ENCODE data around the gene SASH3. TPM values are rescaled to one million over a fixed set of nuclear protein-coding genes. Genes with fewer than 3 reads are reported as not detected.

The SASH3 gene
- total RNA-seq, 1 donor from 2014 or later = not detected

DNA sequence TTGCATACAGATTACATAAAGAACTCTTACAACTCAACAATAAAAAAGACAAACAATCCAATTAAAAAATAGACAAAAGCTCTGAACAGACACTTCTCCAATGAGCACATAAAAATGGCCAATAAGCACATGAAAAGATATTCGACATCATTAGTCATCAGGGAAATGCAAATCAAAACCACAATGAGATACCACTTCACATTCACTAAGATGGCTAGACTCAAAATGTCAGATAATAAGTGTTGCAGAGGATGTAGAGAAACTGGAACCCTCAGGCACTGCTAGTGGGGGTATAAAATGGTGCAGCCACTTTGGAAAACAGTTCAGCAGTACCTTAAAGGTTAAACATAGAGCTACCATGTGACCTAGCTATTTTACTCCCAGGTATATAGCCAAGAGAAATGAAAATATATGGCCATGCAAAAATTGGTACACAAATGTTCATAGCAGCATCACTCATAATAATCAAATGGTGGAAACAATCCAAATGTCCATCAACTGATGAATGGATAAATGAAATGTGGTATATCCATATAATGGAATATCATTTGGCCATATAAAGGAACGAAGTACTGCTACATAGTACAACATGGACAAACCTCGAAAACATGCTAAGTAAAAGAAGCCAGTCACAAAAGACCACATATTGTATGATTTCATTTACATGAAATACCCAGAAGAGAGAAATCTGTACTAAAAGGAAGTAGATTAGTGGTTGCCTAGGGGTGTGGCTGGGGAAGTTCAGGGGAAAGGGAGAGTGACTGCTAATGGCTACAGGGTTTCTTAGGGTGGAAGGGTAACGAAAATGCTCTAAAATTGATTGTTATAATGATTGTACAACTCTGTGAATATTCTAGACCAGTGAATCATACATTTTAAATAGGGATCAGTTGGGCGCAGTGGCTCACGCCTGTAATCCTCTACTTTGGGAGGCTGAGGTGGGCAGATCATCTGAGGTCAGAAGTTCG lies 29.4 kb downstream of the SASH3 start:
- Histone ChIP-seq H3K36me3 (ENCODE audit: control insufficient read depth, insufficient read depth, low read length) (peaks cover 1% of the 10 kb centered on the region), H3K4me3 (ENCODE audit: low read depth, low read length) (no peak overlapping the region), H3K27me3 (ENCODE audit: control insufficient read depth, insufficient read depth, low read length) (no peaks in the 10 kb centered on the region)
- peak; percentile 5 for DNase-seq (ENCODE audit: low read depth)
- TF ChIP-seq, protein P1, sequence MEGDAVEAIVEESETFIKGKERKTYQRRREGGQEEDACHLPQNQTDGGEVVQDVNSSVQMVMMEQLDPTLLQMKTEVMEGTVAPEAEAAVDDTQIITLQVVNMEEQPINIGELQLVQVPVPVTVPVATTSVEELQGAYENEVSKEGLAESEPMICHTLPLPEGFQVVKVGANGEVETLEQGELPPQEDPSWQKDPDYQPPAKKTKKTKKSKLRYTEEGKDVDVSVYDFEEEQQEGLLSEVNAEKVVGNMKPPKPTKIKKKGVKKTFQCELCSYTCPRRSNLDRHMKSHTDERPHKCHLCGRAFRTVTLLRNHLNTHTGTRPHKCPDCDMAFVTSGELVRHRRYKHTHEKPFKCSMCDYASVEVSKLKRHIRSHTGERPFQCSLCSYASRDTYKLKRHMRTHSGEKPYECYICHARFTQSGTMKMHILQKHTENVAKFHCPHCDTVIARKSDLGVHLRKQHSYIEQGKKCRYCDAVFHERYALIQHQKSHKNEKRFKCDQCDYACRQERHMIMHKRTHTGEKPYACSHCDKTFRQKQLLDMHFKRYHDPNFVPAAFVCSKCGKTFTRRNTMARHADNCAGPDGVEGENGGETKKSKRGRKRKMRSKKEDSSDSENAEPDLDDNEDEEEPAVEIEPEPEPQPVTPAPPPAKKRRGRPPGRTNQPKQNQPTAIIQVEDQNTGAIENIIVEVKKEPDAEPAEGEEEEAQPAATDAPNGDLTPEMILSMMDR (IDR thresholded peaks at IDR 0.05; ENCODE audit: insufficient read depth, low read length, severe bottlenecking) = no peak
- FAIRE-seq = no peak

DNA sequence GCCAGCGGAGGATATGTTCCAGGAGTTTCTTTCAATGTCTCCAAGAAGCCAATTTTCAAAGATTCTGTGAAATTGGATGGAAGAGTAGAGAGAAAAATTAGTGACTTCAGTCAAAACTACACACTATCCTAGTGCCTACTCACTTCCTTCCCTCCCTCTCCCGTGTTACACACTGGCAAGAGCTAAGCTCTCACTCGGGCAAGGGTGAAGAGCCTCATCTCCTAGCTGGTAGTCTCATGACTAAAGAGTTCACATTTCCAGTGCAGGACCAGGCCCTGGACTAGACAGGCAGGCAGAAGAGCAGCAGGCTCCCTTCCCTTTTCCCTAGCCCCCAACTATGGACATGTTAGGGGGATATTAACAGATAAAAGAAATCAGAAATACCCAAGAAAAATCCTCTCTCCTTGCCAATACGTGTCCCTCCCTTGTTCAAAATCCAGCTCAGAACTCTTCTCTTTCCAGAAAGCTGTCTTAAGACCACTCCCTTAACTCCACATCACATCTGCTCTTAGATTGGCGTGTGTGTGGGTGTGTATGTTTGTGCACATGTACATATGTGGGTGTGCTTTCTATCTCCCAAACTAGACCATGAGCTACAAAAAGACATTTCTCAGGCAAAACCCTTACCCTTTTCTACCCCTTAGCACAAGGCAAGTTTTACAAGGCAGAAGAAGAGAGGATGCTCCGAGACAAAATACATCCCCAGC lies 34.1 kb downstream of the SASH3 start:
- H3K4me3 ChIP-seq (ENCODE audit: low read depth, low read length) = no peak overlapping the region
- TF ChIP-seq, protein P1 (IDR thresholded peaks at IDR 0.05; ENCODE audit: insufficient read depth, low read length, severe bottlenecking) = no peak
- H3K27me3 ChIP-seq (ENCODE audit: control insufficient read depth, insufficient read depth, low read length) = no peaks in the 10 kb centered on the region
- H3K36me3 ChIP-seq (ENCODE audit: control insufficient read depth, insufficient read depth, low read length) = no peaks in the 10 kb centered on the region
- FAIRE-seq (no peak), DNase-seq (ENCODE audit: low read depth) (no peak)

DNA sequence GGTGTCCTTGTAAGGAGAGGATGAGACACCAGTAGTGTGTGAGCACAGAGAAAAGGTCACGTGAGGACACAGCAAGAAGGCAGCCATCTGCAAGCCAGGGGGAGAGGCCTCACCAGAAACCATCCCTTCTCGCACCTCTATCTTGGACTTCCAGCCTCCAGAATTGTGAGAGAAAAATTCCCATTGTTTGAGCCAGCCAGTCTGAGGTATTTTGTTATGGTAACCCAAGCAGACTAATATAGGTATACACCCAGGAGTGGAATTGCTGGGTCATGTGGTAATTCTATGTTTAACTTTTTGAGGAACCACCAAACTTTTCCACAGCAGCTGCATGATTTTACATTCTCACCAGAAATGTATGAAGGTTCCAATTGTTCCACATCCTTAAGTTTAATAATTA lies 38.4 kb downstream of the SASH3 start:
- TF ChIP-seq, protein P1 (IDR thresholded peaks at IDR 0.05; ENCODE audit: insufficient read depth, low read length, severe bottlenecking) = no peak
- DNase-seq (ENCODE audit: low read depth) (no peak), FAIRE-seq (no peak)
- H3K27me3 ChIP-seq (ENCODE audit: control insufficient read depth, insufficient read depth, low read length) = no peaks in the 10 kb centered on the region
- no peaks in the 10 kb centered on the region for H3K36me3 ChIP-seq (ENCODE audit: control insufficient read depth, insufficient read depth, low read length)
- H3K4me3 ChIP-seq (ENCODE audit: low read depth, low read length) = no peak overlapping the region

DNA sequence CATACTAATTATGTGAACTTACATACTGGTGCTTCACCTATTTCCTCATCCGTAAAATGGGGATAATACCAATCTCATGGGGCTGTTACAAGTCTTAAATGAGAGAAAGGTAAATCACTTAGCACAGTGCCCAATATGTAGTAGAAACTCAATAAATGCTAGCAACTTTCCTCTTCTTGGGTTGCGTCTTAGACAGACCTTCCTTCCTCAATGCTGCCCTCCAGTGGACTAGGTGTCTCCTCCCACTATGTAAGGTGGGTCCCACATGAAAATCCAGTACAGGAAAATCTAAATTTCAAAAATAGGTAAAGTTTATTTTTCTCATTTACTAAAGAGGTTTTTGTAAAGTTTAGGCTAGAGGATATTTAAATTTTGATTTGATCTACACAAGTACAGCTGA lies 43.4 kb downstream of the SASH3 start:
- peak; percentile 18 for DNase-seq (ENCODE audit: low read depth)
- no peak overlapping the region for H3K4me3 ChIP-seq (ENCODE audit: low read depth, low read length)
- TF ChIP-seq, protein P1 (IDR thresholded peaks at IDR 0.05; ENCODE audit: insufficient read depth, low read length, severe bottlenecking) = peak; percentile 24
- H3K27me3 ChIP-seq (ENCODE audit: control insufficient read depth, insufficient read depth, low read length) = no peaks in the 10 kb centered on the region
- no peak for FAIRE-seq
- peaks cover 2% of the 10 kb centered on the region for H3K36me3 ChIP-seq (ENCODE audit: control insufficient read depth, insufficient read depth, low read length)

DNA sequence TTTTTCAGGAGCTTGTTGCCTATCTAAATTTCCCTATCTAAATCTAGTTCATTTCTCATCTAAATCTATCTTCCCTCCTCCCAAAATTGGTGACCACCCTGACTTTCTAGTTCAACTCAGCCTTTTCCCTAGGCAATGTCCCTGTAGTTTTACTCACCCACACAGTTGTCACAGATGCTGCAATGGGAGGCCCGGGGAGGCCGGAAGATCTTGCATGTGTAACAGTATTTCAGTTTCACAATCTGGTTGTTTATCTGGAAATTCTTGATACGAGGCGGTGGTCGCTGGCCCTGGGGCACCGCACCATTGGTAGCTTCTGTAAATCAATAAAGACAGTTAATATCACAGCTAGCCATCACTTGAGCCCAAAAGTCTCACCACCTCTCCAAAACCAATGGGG lies 43.8 kb downstream of the SASH3 start:
- DNase-seq (ENCODE audit: low read depth) = no peak
- Histone ChIP-seq H3K4me3 (ENCODE audit: low read depth, low read length) (no peak overlapping the region), H3K36me3 (ENCODE audit: control insufficient read depth, insufficient read depth, low read length) (peaks cover 2% of the 10 kb centered on the region), H3K27me3 (ENCODE audit: control insufficient read depth, insufficient read depth, low read length) (no peaks in the 10 kb centered on the region)
- TF ChIP-seq, protein P1 (IDR thresholded peaks at IDR 0.05; ENCODE audit: insufficient read depth, low read length, severe bottlenecking) = no peak
- no peak for FAIRE-seq
